SU-DHL-6 (cell line): ENCODE results near the gene FBP1.

Experiments used
- CTCF ChIP-seq: fragments of 200-600 bp; sonication (generic); IDR thresholded peaks from one replicate; pipeline ENCODE4 v1.5.1; 2017; ENCODE audit warnings: antibody characterized with exemption, mild to moderate bottlenecking, low read length, moderate library complexity; ENCODE audit not compliant: insufficient read depth, poor library complexity, severe bottlenecking
- EZH2phosphoT487 ChIP-seq: fragments of 200-600 bp; sonication (generic), shearing (Covaris generic); conservative IDR thresholded peaks from 2 replicates; pipeline ENCODE4 v1.6.1; 2018; ENCODE audit warnings: mild to moderate bottlenecking, antibody characterized with exemption, low read length, moderate library complexity, mixed read lengths

GRCh38 chr9:94687451-94687850, 48.1 kb upstream of the FBP1 start:
- TF ChIP-seq CTCF (no peak), EZH2phosphoT487 (no peak)
